GM12891 (cell line): ENCODE measurements around the gene TRIM36.

Source experiments
- POLR2A ChIP-seq: IDR thresholded peaks from 2 replicates; pipeline ENCODE4 v1.6.1; 2011; ENCODE audit warnings: low read depth, low read length, control low read depth
- POLR2AphosphoS5 ChIP-seq: IDR thresholded peaks from 2 replicates; pipeline ENCODE4 v1.6.1; 2011; ENCODE audit warnings: low read depth, low read length, control low read depth
- TAF1 ChIP-seq: IDR thresholded peaks from 2 replicates; pipeline ENCODE4 v1.6.1; 2011; ENCODE audit warnings: low read depth, low read length, control low read depth

DNA sequence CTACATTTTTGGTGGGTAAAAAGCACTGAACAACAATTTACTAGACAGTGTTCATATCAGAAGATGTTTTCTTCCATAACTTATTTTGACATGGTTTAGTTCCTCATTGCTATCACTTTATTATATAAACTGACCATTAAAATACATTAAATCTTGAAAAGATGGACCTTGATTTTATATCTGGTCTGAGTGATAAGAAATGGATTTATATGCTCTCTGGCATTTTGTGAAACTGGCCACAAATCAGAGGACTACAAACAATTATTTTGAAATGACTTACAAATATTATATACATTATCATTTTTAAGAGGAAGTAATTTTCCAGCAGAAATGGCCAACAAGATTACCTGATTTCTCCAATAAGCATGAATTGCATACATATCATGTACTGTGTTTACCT lies 23.6 kb upstream of the TRIM36 start:
- TF ChIP-seq POLR2A (no peak), POLR2AphosphoS5 (no peak), TAF1 (no peak)
